Sigmoid colon (tissue), 7 donors: ENCODE data around the gene LBR. TPM values are rescaled to one million over a fixed set of nuclear protein-coding genes. Genes with fewer than 3 reads are reported as not detected.
"Not testable (repeated sequence)": the region's sequence is repeated elsewhere in the genome, so short reads cannot be mapped to it uniquely, and the experiment has no call there.

ENCODE experiments used
- DNase-seq: peaks from one replicate; pipeline ENCODE4 v3.0.0-alpha.2; 2019
- H3K27ac ChIP-seq, 4 donors: fragments of 200-600 bp; sonication (generic); one replicate each; pipeline ENCODE4 v1.5.1; 2016 to 2019; ENCODE audit warnings: mild to moderate bottlenecking in 1 of 4
- H3K27me3 ChIP-seq, 3 donors: fragments of 200-600 bp; sonication (generic); one replicate each; pipeline ENCODE4 v1.5.1; 2019; ENCODE audit warnings: mild to moderate bottlenecking in 1 of 3
- H3K36me3 ChIP-seq, 4 donors: fragments of 200-600 bp; sonication (generic); one replicate each; pipeline ENCODE4 v1.5.1; 2016 to 2019
- H3K4me1 ChIP-seq, 4 donors: fragments of 200-600 bp; sonication (generic); one replicate each; pipeline ENCODE4 v1.5.1; 2017 to 2019
- H3K4me3 ChIP-seq, 4 donors: fragments of 200-600 bp; sonication (generic); one replicate each; pipeline ENCODE4 v1.5.1; 2017 to 2019; ENCODE audit warnings: mild to moderate bottlenecking in 2 of 4, moderate library complexity in 1 of 4
- H3K9me3 ChIP-seq, 4 donors: fragments of 200-600 bp in 3 of 4; sonication (generic) in 3 of 4; one replicate each; pipeline versions ENCODE4 v1.5.1 to v1.6.1; 2013 to 2019
- CTCF ChIP-seq, 4 experiments: fragments of 450-650 bp in 3 of 4; fragments of 200-600 bp in 1 of 4; IDR thresholded peaks; one replicate each; pipeline ENCODE4 v1.5.1; 2016 to 2019; ENCODE audit warnings: antibody characterized with exemption in 4 of 4, mild to moderate bottlenecking in 3 of 4, moderate library complexity in 2 of 4
- EP300 ChIP-seq, 4 donors: sonication (generic); formaldehyde crosslinking; IDR thresholded peaks; one replicate each; pipeline ENCODE4 v1.6.1; 2017; ENCODE audit warnings: antibody characterized with exemption in 4 of 4
- POLR2A ChIP-seq, 2 donors: fragments of 450-650 bp; IDR thresholded peaks; one replicate each; pipeline ENCODE4 v1.6.1; 2016; ENCODE audit warnings: antibody characterized with exemption in 2 of 2, mild to moderate bottlenecking in 2 of 2, moderate library complexity in 2 of 2
- POLR2AphosphoS5 ChIP-seq, 4 donors: sonication (generic); formaldehyde crosslinking; IDR thresholded peaks; one replicate each; pipeline ENCODE4 v1.6.1; 2017; ENCODE audit warnings: antibody characterized with exemption in 4 of 4
- WGBS, 2 donors: extraction: QIAGEN DNeasy Blood & Tissue Kit; methylation state at CpG; one replicate each; pipeline ENCODE4 v1.1.7; 2013; 5-methylcytosine and 5-hydroxymethylcytosine counted together
- intact Hi-C: fragments of 100-400 bp; cut with DNase I; formaldehyde crosslinking; loops from one replicate; pipeline ENCODE4 v1.15.1; 2023
- polyA plus RNA-seq, 3 donors: library from polyadenylated mRNA; stranded (reverse); fragments of 200-250 nt; gene quantifications; one replicate each; pipeline ENCODE4 v1.2.3, GENCODE V29; 2013
- total RNA-seq, 4 donors: library from RNA; depleted of rRNA; stranded (reverse); fragments of >200 nt; gene quantifications; one replicate each; pipeline ENCODE4 v1.1.0, GENCODE V29; 2016
- donor health status: healthy with polysubstance abuse.
- donor health status: Bipolar disorder and iron deficiency.
- donor health status: healthy.

The LBR gene
- total and polyA plus RNA-seq, 7 donors, result 5.4 to 195 (median 134) TPM

- no peak overlapping the region for H3K4me3 ChIP-seq
- H3K27ac ChIP-seq, result no peak overlapping the region
- no peaks in the 10 kb centered on the region for H3K27me3 ChIP-seq
- intact Hi-C loops, result no loop called here
- no peaks in the 10 kb centered on the region for H3K9me3 ChIP-seq
- H3K36me3 ChIP-seq, result peaks cover 6 to 61% (median 16%) of the 10 kb centered on the region in 4 donors
- 73 to 93% methylated on average over 2 of the region's 2 CpGs for WGBS, 2 donors
- DNase-seq, result no peak
- TF ChIP-seq POLR2AphosphoS5 (IDR thresholded peaks at IDR 0.05), result no peak
- no peak for TF ChIP-seq CTCF (IDR thresholded peaks at IDR 0.05)
- no peak for TF ChIP-seq POLR2A (IDR thresholded peaks at IDR 0.05)
- TF ChIP-seq EP300 (IDR thresholded peaks at IDR 0.05), result no peak
- H3K4me1 ChIP-seq, result no peaks in the 10 kb centered on the region
Measured at GRCh38 chr1:225396357-225396756, 31.5 kb downstream of the LBR start.

GRCh38 chr1:225389843-225390242, 38.0 kb downstream of the LBR start:
- TF ChIP-seq POLR2A (IDR thresholded peaks at IDR 0.05), result no peak
- no peak for TF ChIP-seq CTCF (IDR thresholded peaks at IDR 0.05)
- no peak for TF ChIP-seq POLR2AphosphoS5 (IDR thresholded peaks at IDR 0.05)
- TF ChIP-seq EP300 (IDR thresholded peaks at IDR 0.05), result no peak
- Histone ChIP-seq H3K4me1 (no peaks in the 10 kb centered on the region), H3K4me3 (no peak overlapping the region), H3K36me3 (peaks cover 0 to 8% (median 0%) of the 10 kb centered on the region in 4 donors), H3K27me3 (no peaks in the 10 kb centered on the region), H3K27ac (no peak overlapping the region), H3K9me3 (no peaks in the 10 kb centered on the region)
- intact Hi-C loops, result no loop called here
- WGBS, 2 donors, result 91 to 92% methylated on average over 4 of the region's 4 CpGs
- DNase-seq, result no peak

- H3K4me1 ChIP-seq, result no peaks in the 10 kb centered on the region
- H3K27me3 ChIP-seq, result no peaks in the 10 kb centered on the region
- TF ChIP-seq CTCF (IDR thresholded peaks at IDR 0.05) (no peak), POLR2A (IDR thresholded peaks at IDR 0.05) (no peak), POLR2AphosphoS5 (IDR thresholded peaks at IDR 0.05) (no peak), EP300 (IDR thresholded peaks at IDR 0.05) (no peak)
- no peak overlapping the region for H3K4me3 ChIP-seq
- intact Hi-C loops, result no loop called here
- WGBS, 2 donors, result 82 to 85% methylated on average over 4 of the region's 4 CpGs
- H3K9me3 ChIP-seq, result no peaks in the 10 kb centered on the region
- H3K27ac ChIP-seq, result no peak overlapping the region
- H3K36me3 ChIP-seq, result peaks cover 0 to 8% (median 0%) of the 10 kb centered on the region in 4 donors
- DNase-seq, result no peak
Measured at GRCh38 chr1:225388372-225388771, 39.5 kb downstream of the LBR start.

- H3K4me1 ChIP-seq, H3K27me3 ChIP-seq, H3K4me3 ChIP-seq, H3K36me3 ChIP-seq, H3K9me3 ChIP-seq, H3K27ac ChIP-seq, DNase-seq, intact Hi-C loops: not testable (repeated sequence)
- WGBS, 2 donors, result 86% methylated on average over 3 of the region's 3 CpGs
Measured at GRCh38 chr1:225386860-225387259, 41.0 kb downstream of the LBR start.

- Histone ChIP-seq H3K27me3 (no peaks in the 10 kb centered on the region), H3K27ac (no peak overlapping the region), H3K4me3 (no peak overlapping the region), H3K36me3 (no peaks in the 10 kb centered on the region), H3K9me3 (no peaks in the 10 kb centered on the region), H3K4me1 (no peaks in the 10 kb centered on the region)
- TF ChIP-seq EP300 (IDR thresholded peaks at IDR 0.05) (no peak), POLR2A (IDR thresholded peaks at IDR 0.05) (no peak), CTCF (IDR thresholded peaks at IDR 0.05) (no peak), POLR2AphosphoS5 (IDR thresholded peaks at IDR 0.05) (no peak)
- intact Hi-C loops, result no loop called here
- WGBS, 2 donors, result 93 to 95% methylated on average over 1 of the region's 1 CpG
- no peak for DNase-seq
Measured at GRCh38 chr1:225380691-225381090, 47.1 kb downstream of the LBR start.
